ENCODE results near the gene TMEM63A.
"Not testable (repeated sequence)": the region's sequence is repeated elsewhere in the genome, so short reads cannot be mapped to it uniquely, and the experiment has no call there.

The TMEM63A gene

DNA sequence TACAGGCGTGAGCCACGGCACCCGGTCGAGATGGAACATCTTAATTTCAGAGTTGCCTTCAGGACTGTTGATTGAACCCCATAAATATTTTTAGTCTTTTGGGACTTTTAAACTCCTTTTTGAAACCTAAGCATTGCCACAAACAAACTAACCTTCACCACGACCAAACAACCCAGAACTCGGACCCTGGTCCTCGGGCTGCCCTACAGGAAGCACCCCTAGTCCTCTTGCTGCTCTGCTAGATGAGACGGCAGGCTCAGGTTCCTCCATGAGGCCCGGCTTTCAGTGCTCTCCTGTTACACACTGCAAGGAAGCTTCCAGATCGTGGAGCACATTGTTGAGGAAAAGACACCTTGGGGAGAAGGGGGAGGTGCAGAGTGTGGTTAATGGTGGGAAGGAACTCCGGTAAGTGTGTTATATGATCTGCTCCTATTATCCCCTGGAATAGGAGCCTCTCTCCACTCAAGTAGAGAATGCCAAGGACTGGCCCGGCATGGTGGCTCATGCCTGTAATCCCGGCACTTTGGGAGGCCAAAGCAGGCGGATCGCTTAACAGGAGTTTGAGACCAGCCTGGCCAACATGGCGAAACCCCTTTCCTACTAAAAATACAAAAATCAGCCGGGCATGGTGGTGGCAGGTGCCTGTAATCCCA is 66.5 kb downstream of the TMEM63A start:
- no peaks in the 10 kb centered on the region for H3K36me3 ChIP-seq (replicated peaks; ENCODE audit: insufficient read depth, low read length)

DNA sequence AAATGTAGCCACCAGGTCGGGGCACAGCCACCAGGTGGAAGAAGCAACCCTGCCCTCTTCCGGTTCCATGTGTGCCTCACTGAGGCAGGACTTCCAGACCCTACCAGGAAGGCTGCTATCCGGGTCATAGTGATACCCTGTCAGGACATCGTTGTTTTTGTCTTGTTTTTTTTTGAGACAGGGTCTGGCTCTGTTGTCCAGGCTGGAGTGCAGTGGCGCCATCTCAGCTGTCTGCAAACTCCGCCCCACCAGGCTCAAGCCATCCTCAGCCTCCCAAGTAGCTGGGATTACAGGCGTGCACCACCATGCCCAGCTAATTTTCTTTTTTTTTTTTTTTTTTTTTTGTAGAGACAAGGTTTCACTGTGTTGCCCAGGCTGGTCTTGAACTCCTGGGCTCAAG is 67.1 kb downstream of the TMEM63A start:
- not testable (repeated sequence) for H3K9me3 ChIP-seq (replicated peaks; ENCODE audit: insufficient read depth, low read length); H3K4me3 ChIP-seq (ENCODE audit: low read length); H3K27ac ChIP-seq (ENCODE audit: low read length); H3K36me3 ChIP-seq (replicated peaks; ENCODE audit: insufficient read depth, low read length); H4K20me1 ChIP-seq (ENCODE audit: insufficient read depth, low read length); DNase-seq; H3K79me2 ChIP-seq (ENCODE audit: low read length); H3K4me1 ChIP-seq (ENCODE audit: low read length); H3K9me2 ChIP-seq (replicated peaks; ENCODE audit: insufficient read depth, low read length); H3K27me3 ChIP-seq (replicated peaks; ENCODE audit: insufficient read depth, low read length); H3K4me2 ChIP-seq (ENCODE audit: low read depth, low read length); H3F3A ChIP-seq (ENCODE audit: insufficient read depth, low read length); H2AFZ ChIP-seq (ENCODE audit: low read length); H3K9ac ChIP-seq (ENCODE audit: low read length)

More for the DNA sequence above, 66.5 kb downstream of the TMEM63A start:
- H3K27me3 ChIP-seq (replicated peaks; ENCODE audit: insufficient read depth, low read length) = no peaks in the 10 kb centered on the region
- TF ChIP-seq EZH2 (optimal IDR thresholded peaks at IDR 0.05; ENCODE audit: low read depth, low read length) (no peak), CTCF (IDR thresholded peaks at IDR 0.05; ENCODE audit: low read length) (no peak), EZH2phosphoT487 (IDR thresholded peaks at IDR 0.05; ENCODE audit: low read length) (no peak)
- H3K4me1 ChIP-seq (ENCODE audit: low read length) = no peaks in the 10 kb centered on the region
- no peak overlapping the region for H3K4me2 ChIP-seq (ENCODE audit: low read depth, low read length)
- H4K20me1 ChIP-seq (ENCODE audit: insufficient read depth, low read length) = no peaks in the 10 kb centered on the region
- H3K27ac ChIP-seq (ENCODE audit: low read length) = no peak overlapping the region
- H3K9me3 ChIP-seq (replicated peaks; ENCODE audit: insufficient read depth, low read length) = no peaks in the 10 kb centered on the region
- no peak overlapping the region for H2AFZ ChIP-seq (ENCODE audit: low read length)
- no peak overlapping the region for H3K9ac ChIP-seq (ENCODE audit: low read length)
- no peak for DNase-seq
- H3K4me3 ChIP-seq (ENCODE audit: low read length) = no peak overlapping the region
- H3K9me2 ChIP-seq (replicated peaks; ENCODE audit: insufficient read depth, low read length) = no peaks in the 10 kb centered on the region
- 0 out of 2 replicates have a peak, but pooled peaks cover 5% of the 10 kb centered on the region for H3F3A ChIP-seq (ENCODE audit: insufficient read depth, low read length)
- H3K79me2 ChIP-seq (ENCODE audit: low read length) = peaks cover 5% of the 10 kb centered on the region; the same call in 1 of the 2 replicates

DNA sequence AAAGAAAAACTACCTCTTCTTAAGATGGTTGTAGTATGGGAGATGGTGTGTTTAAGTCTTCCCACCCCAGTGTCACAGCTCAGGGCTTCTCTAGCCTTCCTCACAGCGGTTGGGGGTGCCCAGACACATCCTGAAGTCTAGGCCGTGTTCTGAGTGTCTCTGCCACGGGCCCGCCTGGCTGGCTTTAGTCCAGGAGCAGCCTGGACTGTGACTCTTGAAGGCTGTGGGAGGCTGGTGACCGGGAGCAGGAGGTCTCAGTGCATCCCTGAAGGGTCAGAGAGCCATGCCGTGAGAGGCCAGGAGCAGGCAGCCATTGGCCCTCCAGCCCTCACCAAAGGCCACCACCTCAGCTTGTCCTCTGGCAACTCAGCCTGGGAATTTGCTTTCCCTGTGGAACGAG is 67.8 kb downstream of the TMEM63A start:
- Histone ChIP-seq H3K27ac (ENCODE audit: low read length) (no peak overlapping the region), H2AFZ (ENCODE audit: low read length) (no peak overlapping the region), H3K36me3 (replicated peaks; ENCODE audit: insufficient read depth, low read length) (no peaks in the 10 kb centered on the region), H3K79me2 (ENCODE audit: low read length) (peaks cover 5% of the 10 kb centered on the region; the same call in 1 of the 2 replicates), H3K27me3 (replicated peaks; ENCODE audit: insufficient read depth, low read length) (no peaks in the 10 kb centered on the region), H3K9me3 (replicated peaks; ENCODE audit: insufficient read depth, low read length) (no peaks in the 10 kb centered on the region), H3K9me2 (replicated peaks; ENCODE audit: insufficient read depth, low read length) (no peaks in the 10 kb centered on the region), H3K4me3 (ENCODE audit: low read length) (no peak overlapping the region), H4K20me1 (ENCODE audit: insufficient read depth, low read length) (no peaks in the 10 kb centered on the region), H3K4me1 (ENCODE audit: low read length) (no peaks in the 10 kb centered on the region), H3F3A (ENCODE audit: insufficient read depth, low read length) (peaks cover 5% of the 10 kb centered on the region; the same call in 1 of the 2 replicates), H3K9ac (ENCODE audit: low read length) (no peak overlapping the region), H3K4me2 (ENCODE audit: low read depth, low read length) (no peak overlapping the region)
- TF ChIP-seq EZH2phosphoT487 (IDR thresholded peaks at IDR 0.05; ENCODE audit: low read length) (no peak), CTCF (IDR thresholded peaks at IDR 0.05; ENCODE audit: low read length) (no peak), EZH2 (optimal IDR thresholded peaks at IDR 0.05; ENCODE audit: low read depth, low read length) (no peak)
- no peak for DNase-seq

- TF ChIP-seq CTCF (IDR thresholded peaks at IDR 0.05; ENCODE audit: low read length) (no peak), EZH2phosphoT487 (IDR thresholded peaks at IDR 0.05; ENCODE audit: low read length) (no peak)
- Histone ChIP-seq H3K4me2 (ENCODE audit: low read depth, low read length) (no peak overlapping the region), H3K9ac (ENCODE audit: low read length) (no peak overlapping the region)
These were observed 68.8 kb downstream of the TMEM63A start for GRCh38 chr1:225813214-225813964.

More at GRCh38 chr1:225813214-225813964, 68.8 kb downstream of the TMEM63A start:
- no peak overlapping the region for H3K4me3 ChIP-seq (ENCODE audit: low read length)
- H4K20me1 ChIP-seq (ENCODE audit: insufficient read depth, low read length) = no peaks in the 10 kb centered on the region
- no peaks in the 10 kb centered on the region for H3K4me1 ChIP-seq (ENCODE audit: low read length)
- no peaks in the 10 kb centered on the region for H3K9me3 ChIP-seq (replicated peaks; ENCODE audit: insufficient read depth, low read length)
- no peak overlapping the region for H3K27ac ChIP-seq (ENCODE audit: low read length)
- H3K36me3 ChIP-seq (replicated peaks; ENCODE audit: insufficient read depth, low read length) = no peaks in the 10 kb centered on the region
- no peaks in the 10 kb centered on the region for H3K27me3 ChIP-seq (replicated peaks; ENCODE audit: insufficient read depth, low read length)
- no peaks in the 10 kb centered on the region for H3K9me2 ChIP-seq (replicated peaks; ENCODE audit: insufficient read depth, low read length)
- peaks cover 5% of the 10 kb centered on the region; the same call in 1 of the 2 replicates for H3F3A ChIP-seq (ENCODE audit: insufficient read depth, low read length)
- no peak for DNase-seq
- no peak overlapping the region for H2AFZ ChIP-seq (ENCODE audit: low read length)
- peaks cover 5% of the 10 kb centered on the region; the same call in 1 of the 2 replicates for H3K79me2 ChIP-seq (ENCODE audit: low read length)

All from MM.1S (cell line).